B cell (primary cell): ENCODE data around the gene MFAP2.

Experiments
- CTCF ChIP-seq: fragments of 200-600 bp; IDR thresholded peaks from one replicate; pipeline ENCODE4 v1.8.0; 2022; ENCODE audit warnings: antibody characterized with exemption, mild to moderate bottlenecking
- EZH2 ChIP-seq: IDR thresholded peaks from 2 replicates; pipeline ENCODE4 v1.6.1; 2012; ENCODE audit warnings: borderline replicate concordance, low read depth, mild to moderate bottlenecking, moderate library complexity, low read length; ENCODE audit not compliant: insufficient read depth, poor library complexity, severe bottlenecking

DNA sequence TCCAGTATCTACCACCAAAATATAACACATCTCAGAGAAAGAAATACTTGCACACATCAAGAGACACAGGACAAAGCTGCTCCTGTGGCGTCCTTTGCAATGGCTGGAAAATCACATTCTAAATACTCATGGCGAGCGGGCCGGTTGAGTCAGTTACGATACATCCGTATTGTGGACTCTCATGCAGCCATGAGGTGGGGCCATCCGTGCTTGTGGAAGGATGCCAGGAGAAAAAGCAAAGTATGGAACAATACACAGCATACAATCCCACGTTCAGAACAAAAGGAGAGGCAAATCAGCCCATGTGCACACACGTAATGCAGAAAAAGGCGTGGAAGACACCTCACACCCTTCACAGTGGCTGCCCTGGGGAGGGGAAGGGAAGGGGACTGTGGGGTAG, 18.2 kb upstream of the MFAP2 start:
- TF ChIP-seq EZH2, result no peak
- no peak for TF ChIP-seq CTCF
